ENCODE results near the gene DDR1. TPM values are rescaled to one million over a fixed set of nuclear protein-coding genes. Genes with fewer than 3 reads are reported as not detected.

DDR1 gene
- total RNA-seq, 6 experiments from 2014 or later, result 3.2 to 9.9 (median 5.0) TPM

DNA sequence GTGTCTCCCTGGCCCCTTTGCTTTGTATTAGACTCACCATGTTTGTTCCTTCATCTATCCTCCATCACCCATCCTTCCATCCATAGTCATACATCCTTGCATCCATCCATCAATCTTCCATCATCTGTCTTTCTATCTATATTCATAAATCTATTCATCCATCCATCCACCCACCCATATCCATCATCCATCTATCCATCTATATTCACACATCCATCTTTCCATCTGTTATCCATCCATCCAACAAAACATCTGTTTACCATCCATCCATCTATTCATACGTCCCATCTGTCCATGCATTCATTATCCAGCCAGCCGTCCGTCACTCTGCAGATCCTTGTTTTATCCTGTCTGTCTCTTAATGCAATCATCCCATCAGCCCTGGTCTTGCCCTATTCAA is 10.6 kb downstream of the DDR1 start:
- Histone ChIP-seq H3K36me3 (no peaks in the 10 kb centered on the region), H3K27me3 (no peaks in the 10 kb centered on the region), H3K4me3 (no peak overlapping the region), H3K27ac (no peak overlapping the region), H3K4me1 (no peaks in the 10 kb centered on the region), H3K9me3 (no peaks in the 10 kb centered on the region)
- intact Hi-C loops (cut with DNase I), result no loop called here
- 96% methylated on average over 3 of the region's 3 CpGs for WGBS (ENCODE audit: insufficient coverage, low coverage, low lambda C conversion rate, missing lambda C conversion rate)
- no peak for TF ChIP-seq POLR2A (IDR thresholded peaks at IDR 0.05)
- ATAC-seq (no peak), DNase-seq (no peak)

GRCh38 chr6:30895343-30895742 is 11.0 kb downstream of the DDR1 start:
- Histone ChIP-seq H3K4me1 (no peaks in the 10 kb centered on the region), H3K36me3 (no peaks in the 10 kb centered on the region), H3K9me3 (no peaks in the 10 kb centered on the region), H3K4me3 (no peak overlapping the region), H3K27me3 (no peaks in the 10 kb centered on the region), H3K27ac (no peak overlapping the region)
- intact Hi-C loops (cut with DNase I), result no loop called here
- no peak for ATAC-seq
- 91% methylated on average over 7 of the region's 10 CpGs for WGBS (ENCODE audit: insufficient coverage, low coverage, low lambda C conversion rate, missing lambda C conversion rate)
- no peak for DNase-seq
- TF ChIP-seq, protein P1, sequence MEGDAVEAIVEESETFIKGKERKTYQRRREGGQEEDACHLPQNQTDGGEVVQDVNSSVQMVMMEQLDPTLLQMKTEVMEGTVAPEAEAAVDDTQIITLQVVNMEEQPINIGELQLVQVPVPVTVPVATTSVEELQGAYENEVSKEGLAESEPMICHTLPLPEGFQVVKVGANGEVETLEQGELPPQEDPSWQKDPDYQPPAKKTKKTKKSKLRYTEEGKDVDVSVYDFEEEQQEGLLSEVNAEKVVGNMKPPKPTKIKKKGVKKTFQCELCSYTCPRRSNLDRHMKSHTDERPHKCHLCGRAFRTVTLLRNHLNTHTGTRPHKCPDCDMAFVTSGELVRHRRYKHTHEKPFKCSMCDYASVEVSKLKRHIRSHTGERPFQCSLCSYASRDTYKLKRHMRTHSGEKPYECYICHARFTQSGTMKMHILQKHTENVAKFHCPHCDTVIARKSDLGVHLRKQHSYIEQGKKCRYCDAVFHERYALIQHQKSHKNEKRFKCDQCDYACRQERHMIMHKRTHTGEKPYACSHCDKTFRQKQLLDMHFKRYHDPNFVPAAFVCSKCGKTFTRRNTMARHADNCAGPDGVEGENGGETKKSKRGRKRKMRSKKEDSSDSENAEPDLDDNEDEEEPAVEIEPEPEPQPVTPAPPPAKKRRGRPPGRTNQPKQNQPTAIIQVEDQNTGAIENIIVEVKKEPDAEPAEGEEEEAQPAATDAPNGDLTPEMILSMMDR (IDR thresholded peaks at IDR 0.05), result no peak
- TF ChIP-seq POLR2A (IDR thresholded peaks at IDR 0.05), result no peak

DNA sequence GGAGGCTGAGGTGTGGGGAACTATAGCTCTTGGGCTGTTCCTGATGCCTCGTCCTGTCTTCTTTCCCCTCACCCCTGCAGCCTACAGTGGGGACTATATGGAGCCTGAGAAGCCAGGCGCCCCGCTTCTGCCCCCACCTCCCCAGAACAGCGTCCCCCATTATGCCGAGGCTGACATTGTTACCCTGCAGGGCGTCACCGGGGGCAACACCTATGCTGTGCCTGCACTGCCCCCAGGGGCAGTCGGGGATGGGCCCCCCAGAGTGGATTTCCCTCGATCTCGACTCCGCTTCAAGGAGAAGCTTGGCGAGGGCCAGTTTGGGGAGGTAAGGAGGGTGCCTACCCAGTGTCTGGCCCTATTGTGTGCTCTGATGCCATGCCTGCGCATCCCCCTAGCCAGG is 12.2 kb downstream of the DDR1 start:
- DNase-seq, result peak in 1 of 3 donors; percentile 27
- no peak overlapping the region for H3K4me3 ChIP-seq
- H3K36me3 ChIP-seq, result no peaks in the 10 kb centered on the region
- no peaks in the 10 kb centered on the region for H3K4me1 ChIP-seq
- WGBS (ENCODE audit: insufficient coverage, low coverage, low lambda C conversion rate, missing lambda C conversion rate), result 100% methylated on average over 1 of the region's 13 CpGs
- no peak for ATAC-seq
- TF ChIP-seq, protein P1 (IDR thresholded peaks at IDR 0.05), result no peak
- TF ChIP-seq POLR2A (IDR thresholded peaks at IDR 0.05), result no peak
- H3K27me3 ChIP-seq, result no peaks in the 10 kb centered on the region
- H3K9me3 ChIP-seq, result no peaks in the 10 kb centered on the region
- no peak overlapping the region for H3K27ac ChIP-seq
- intact Hi-C loops (cut with DNase I), result no loop called here

- TF ChIP-seq POLR2A (IDR thresholded peaks at IDR 0.05), result no peak
- TF ChIP-seq, protein P1 (IDR thresholded peaks at IDR 0.05), result no peak
- DNase-seq (peak in 1 of 3 donors; percentile 24), ATAC-seq (no peak)
- no peak overlapping the region for H3K27ac ChIP-seq
- no peak overlapping the region for H3K4me3 ChIP-seq
- WGBS (ENCODE audit: insufficient coverage, low coverage, low lambda C conversion rate, missing lambda C conversion rate), result 58% methylated on average over 3 of the region's 16 CpGs
- no peaks in the 10 kb centered on the region for H3K27me3 ChIP-seq
- H3K36me3 ChIP-seq, result no peaks in the 10 kb centered on the region
- intact Hi-C loops (cut with DNase I), result no loop called here
- H3K4me1 ChIP-seq, result no peaks in the 10 kb centered on the region
- H3K9me3 ChIP-seq, result no peaks in the 10 kb centered on the region
These were observed 13.6 kb downstream of the DDR1 start for GRCh38 chr6:30897882-30898281.

DNA sequence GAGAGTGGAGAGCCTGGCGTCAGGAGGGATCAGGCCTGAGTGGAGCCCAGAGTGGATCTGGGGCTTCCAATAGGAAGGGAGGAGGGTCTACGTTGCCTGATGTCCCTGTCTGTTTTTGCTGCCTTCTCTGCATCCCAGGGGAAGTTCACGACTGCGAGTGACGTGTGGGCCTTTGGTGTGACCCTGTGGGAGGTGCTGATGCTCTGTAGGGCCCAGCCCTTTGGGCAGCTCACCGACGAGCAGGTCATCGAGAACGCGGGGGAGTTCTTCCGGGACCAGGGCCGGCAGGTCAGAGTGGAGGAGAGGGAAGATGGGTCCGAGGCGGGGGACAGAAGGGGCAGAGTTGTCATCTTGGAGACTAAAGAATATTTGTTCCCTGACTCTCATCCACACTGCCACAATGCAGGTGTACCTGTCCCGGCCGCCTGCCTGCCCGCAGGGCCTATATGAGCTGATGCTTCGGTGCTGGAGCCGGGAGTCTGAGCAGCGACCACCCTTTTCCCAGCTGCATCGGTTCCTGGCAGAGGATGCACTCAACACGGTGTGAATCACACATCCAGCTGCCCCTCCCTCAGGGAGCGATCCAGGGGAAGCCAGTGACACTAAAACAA is 14.5 kb downstream of the DDR1 start:
- DNase-seq (peak in 1 of 3 donors; percentile 10), ATAC-seq (no peak)
- H3K27me3 ChIP-seq, result no peaks in the 10 kb centered on the region
- TF ChIP-seq POLR2A (IDR thresholded peaks at IDR 0.05), result no peak
- TF ChIP-seq, protein P1 (IDR thresholded peaks at IDR 0.05), result no peak
- H3K4me1 ChIP-seq, result no peaks in the 10 kb centered on the region
- H3K27ac ChIP-seq, result no peak overlapping the region
- H3K4me3 ChIP-seq, result no peak overlapping the region
- H3K36me3 ChIP-seq, result no peaks in the 10 kb centered on the region
- intact Hi-C loops (cut with DNase I), result no loop called here
- no peaks in the 10 kb centered on the region for H3K9me3 ChIP-seq
- 90% methylated on average over 4 of the region's 23 CpGs for WGBS (ENCODE audit: insufficient coverage, low coverage, low lambda C conversion rate, missing lambda C conversion rate)
